GM12872 (cell line): ENCODE measurements around the gene BCAS4.

Experiments used
- TF ChIP-seq, protein P1 (sequence below): IDR thresholded peaks from 3 replicates; pipeline ENCODE4 v1.5.1; 2011; ENCODE audit warnings: low read depth, mild to moderate bottlenecking, low read length, moderate library complexity; ENCODE audit not compliant: insufficient read depth

BCAS4 gene

DNA sequence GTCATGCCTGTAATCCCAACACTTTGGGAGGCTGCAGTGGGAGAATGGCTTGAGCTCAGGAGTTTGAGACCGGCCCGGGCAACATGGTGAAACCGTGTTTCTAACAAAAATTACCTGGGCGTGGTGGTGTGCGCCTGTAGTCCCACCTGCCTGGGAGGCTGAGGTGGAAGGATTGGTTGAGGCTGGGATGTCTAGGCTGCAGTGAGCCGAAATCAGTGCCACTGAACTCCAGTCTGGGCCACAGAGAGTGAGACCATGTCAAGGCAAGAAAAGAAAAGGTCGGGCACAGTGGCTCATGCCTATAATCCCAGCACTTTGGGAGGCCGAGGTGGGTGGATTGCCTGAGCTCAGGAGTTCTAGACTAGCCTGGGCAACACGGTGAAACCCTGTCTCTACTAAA, 8.2 kb upstream of the BCAS4 start:
- TF ChIP-seq, protein P1, sequence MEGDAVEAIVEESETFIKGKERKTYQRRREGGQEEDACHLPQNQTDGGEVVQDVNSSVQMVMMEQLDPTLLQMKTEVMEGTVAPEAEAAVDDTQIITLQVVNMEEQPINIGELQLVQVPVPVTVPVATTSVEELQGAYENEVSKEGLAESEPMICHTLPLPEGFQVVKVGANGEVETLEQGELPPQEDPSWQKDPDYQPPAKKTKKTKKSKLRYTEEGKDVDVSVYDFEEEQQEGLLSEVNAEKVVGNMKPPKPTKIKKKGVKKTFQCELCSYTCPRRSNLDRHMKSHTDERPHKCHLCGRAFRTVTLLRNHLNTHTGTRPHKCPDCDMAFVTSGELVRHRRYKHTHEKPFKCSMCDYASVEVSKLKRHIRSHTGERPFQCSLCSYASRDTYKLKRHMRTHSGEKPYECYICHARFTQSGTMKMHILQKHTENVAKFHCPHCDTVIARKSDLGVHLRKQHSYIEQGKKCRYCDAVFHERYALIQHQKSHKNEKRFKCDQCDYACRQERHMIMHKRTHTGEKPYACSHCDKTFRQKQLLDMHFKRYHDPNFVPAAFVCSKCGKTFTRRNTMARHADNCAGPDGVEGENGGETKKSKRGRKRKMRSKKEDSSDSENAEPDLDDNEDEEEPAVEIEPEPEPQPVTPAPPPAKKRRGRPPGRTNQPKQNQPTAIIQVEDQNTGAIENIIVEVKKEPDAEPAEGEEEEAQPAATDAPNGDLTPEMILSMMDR: no peak

DNA sequence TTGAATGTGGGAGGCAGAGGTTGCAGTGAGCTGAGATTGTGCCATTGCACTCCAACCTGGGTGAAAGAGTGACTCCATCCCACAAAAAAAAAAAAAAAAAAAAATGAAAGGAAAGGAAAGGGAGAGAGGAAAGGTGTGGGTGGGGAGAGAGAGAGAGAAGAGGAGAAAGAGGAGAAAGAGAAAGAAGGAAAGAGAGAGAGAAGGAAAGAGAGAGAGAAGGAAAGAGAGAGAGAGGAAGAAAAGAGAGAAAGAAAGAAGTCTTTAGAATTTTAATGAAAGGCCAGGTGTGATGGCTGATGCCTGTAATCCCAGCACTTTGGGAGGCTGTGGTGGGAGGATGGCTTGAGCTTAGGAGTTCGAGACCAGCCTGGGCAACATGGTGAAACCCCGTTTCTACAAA, 7.7 kb upstream of the BCAS4 start:
- TF ChIP-seq, protein P1: no peak

DNA sequence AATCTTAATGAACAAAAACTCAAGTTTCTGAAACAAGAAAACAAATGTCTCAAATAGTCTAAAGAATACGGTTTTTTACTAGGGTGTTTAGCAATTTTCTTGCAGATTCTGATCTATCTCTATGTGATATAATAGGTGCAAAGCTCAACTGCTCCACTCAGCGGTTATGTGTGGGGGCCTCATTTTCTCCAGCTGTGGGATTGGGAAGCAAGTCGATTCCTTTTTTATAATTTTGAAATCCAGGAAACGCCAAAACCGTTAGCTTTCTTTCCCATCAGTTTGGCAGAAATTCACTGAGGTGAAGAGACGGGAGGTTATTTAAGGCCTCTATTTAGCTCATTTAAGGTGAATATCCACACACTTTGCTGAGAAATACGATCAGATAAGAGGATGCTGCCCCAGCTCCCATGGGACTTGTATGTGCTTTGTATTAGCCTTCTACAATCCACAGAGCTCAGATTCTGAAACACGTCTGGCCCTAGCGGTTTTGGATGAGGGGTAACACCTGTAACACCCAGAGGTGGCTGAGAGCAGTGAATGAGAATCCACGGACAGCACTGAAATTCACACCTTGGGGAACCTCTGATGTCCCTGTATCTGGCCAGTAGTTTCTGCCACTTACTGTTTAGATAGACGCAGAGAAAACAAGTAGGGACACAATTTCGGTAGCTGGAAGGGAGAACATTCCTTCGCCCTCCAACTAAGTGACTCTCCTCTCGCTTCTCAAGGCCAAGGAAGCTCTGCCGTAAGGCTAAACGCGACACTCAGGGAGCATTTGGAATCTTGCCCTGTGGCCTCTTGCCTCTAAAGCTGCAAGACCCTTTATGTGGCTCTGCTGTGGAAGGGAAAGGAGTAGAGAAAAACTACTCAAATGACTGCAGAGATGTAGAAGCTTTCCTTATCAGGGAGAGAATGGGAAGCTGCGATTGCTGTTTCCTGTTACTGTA, 6.5 kb upstream of the BCAS4 start:
- TF ChIP-seq, protein P1: no peak

DNA sequence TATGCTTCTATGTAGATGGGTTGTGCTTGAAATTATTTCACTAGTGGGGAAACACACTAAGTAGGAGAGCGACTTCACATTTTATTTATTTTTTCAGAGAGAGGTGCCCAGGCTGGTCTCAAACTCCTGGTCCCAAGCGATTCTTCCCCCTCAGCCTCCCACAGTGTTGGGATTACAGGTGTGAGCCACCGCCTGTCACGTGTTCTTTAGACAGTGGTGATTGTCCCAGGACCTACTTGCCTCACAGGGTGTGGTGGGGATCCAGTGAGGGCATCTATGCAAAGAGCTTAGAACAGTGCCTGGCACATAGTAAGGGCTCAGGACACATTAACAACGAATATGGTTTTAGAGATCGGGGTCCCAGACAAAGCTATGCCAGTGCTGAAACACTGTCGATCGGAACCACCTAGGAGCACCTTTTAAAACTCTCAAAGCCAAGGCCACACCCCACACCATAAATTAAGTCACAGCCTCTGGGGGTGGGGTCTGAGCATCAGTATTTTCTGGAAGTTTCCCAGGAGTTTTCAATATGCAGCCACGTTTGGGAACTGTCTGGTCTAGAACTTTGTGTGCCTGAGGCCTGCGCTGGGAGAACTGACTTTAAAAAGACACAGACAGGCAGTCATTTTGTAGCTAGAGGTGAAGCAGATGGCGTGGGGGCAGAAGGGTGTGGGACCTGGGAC, 4.8 kb upstream of the BCAS4 start:
- TF ChIP-seq, protein P1: no peak

DNA sequence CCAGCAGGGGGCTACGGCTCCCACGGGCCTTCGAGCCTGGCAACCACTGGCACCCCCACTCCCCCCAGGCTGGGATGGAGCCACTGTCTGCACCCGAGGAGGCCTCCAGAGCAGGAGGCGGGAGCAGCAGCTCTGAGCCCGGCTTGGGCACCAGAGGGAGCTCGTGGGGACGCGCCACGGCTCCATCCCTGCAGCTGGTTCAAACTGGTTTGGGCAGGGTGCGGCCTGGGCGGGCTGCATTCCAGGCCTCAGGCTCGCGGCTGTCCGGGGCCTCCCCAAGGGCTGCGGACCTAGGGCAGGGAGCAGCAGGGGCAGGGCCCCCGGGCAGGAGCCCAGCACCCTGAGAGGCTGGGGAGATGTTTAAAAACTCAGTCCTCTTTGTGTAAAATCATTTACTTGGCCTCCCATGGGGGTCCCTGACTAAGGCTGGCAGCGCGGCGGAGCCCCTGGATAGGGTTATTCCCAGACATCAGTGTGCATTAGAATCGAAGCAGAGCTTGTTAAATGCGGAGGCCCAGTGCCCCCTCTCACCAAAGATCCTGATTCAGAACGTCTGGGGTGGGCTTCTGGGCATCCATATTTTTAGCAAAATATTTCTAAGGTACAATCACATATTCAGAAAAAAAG, 4.1 kb upstream of the BCAS4 start:
- TF ChIP-seq, protein P1: peak; percentile 88

DNA sequence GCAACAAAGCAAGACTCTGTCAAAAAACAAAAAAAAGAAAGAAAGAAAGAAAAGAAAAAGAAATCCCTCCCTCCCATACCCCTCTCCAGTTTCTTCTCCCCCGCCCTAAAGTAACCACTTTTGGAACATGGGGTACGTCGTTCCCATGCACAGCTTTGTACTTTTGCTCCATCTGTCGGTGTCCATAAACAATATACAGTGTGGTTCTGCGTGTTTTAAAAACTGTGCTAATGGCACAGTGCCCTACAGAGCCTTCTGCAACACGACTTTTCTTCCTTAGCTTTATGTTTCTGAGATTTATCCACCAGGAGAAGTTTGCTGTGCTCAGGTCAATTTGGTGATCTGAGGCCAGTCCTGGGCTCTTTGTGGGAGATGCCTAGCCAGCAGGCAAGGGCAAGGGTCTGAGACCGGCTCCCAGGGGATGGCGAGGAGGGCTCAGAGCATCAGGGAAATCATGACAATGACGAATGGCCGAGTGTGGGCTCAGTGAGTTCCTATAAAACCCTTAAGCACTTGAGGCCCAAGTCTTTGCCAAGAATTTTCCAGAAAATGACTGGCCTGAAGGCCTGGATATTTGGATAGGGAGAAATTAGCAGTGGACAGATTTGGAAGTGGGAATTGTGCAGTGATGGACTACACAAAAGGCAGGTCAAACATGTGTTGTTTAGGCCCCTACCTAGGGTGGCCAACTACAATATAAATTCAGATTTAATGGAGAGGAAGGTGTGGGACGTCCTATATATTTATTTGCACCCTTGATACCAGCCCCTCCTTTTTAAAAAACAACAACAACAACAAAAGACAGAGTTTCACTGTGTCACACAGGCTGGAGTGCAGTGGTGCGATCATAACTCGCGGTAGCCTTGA, 1.9 kb upstream of the BCAS4 start:
- TF ChIP-seq, protein P1: no peak
